HG03521 (cell line): ENCODE measurements around the gene PPM1D.
"Not testable (repeated sequence)": the region's sequence is repeated elsewhere in the genome, so short reads cannot be mapped to it uniquely, and the experiment has no call there.

ENCODE experiments used
- ATAC-seq: cut with Tn5 transposase; IDR thresholded peaks from one replicate; pipeline ENCODE4 v1.9.1; 2021; ENCODE audit warnings: mild to moderate bottlenecking, moderate library complexity; ENCODE audit not compliant: unreplicated experiment

The PPM1D gene

GRCh38 chr17:60599620-60600489 lies at the start of gene PPM1D:
Gene PPM1D, plus strand, starts transcription at chr17:60600193. Its CDS starts 222 bp downstream, at chr17:60600415.
- ATAC-seq = peak; percentile 94

- ATAC-seq = not testable (repeated sequence)
Measured at GRCh38 chr17:60552255-60552654, 47.7 kb upstream of the PPM1D start.

- no peak for ATAC-seq
Measured at GRCh38 chr17:60554377-60554788, 45.6 kb upstream of the PPM1D start.

GRCh38 chr17:60555786-60556185 lies 44.2 kb upstream of the PPM1D start:
- ATAC-seq = no peak

GRCh38 chr17:60557805-60558204 lies 42.2 kb upstream of the PPM1D start:
- ATAC-seq = no peak

GRCh38 chr17:60559659-60559994 lies 40.4 kb upstream of the PPM1D start:
- no peak for ATAC-seq

- ATAC-seq = no peak
Measured at GRCh38 chr17:60559995-60560859, 39.8 kb upstream of the PPM1D start.

GRCh38 chr17:60560860-60561257 lies 39.1 kb upstream of the PPM1D start:
- ATAC-seq = no peak

GRCh38 chr17:60562421-60562820 lies 37.6 kb upstream of the PPM1D start:
- ATAC-seq = no peak

GRCh38 chr17:60563743-60564142 lies 36.2 kb upstream of the PPM1D start:
- ATAC-seq = no peak

- no peak for ATAC-seq
Measured at GRCh38 chr17:60565233-60565632, 34.8 kb upstream of the PPM1D start.

- no peak for ATAC-seq
Measured at GRCh38 chr17:60573236-60574051, 26.5 kb upstream of the PPM1D start.

GRCh38 chr17:60577147-60577915 lies 22.7 kb upstream of the PPM1D start:
- ATAC-seq = no peak

GRCh38 chr17:60579090-60579489 lies 20.9 kb upstream of the PPM1D start:
- ATAC-seq = no peak

GRCh38 chr17:60579551-60579950 lies 20.4 kb upstream of the PPM1D start:
- no peak for ATAC-seq

- ATAC-seq = no peak
Measured at GRCh38 chr17:60583008-60583407, 17.0 kb upstream of the PPM1D start.

GRCh38 chr17:60585887-60586286 lies 14.1 kb upstream of the PPM1D start:
- ATAC-seq = no peak

GRCh38 chr17:60586288-60586974 lies 13.6 kb upstream of the PPM1D start:
- ATAC-seq = no peak

- ATAC-seq = no peak
Measured at GRCh38 chr17:60590070-60590469, 9.9 kb upstream of the PPM1D start.

GRCh38 chr17:60592750-60593149 lies 7.2 kb upstream of the PPM1D start:
- ATAC-seq = no peak
